ENCODE measurements around the gene SPAG8. TPM values are rescaled to one million over a fixed set of nuclear protein-coding genes. Genes with fewer than 3 reads are reported as not detected.

The SPAG8 gene
- total RNA-seq, 2 experiments from 2014 or later, result 1.2 to 1.4 TPM

GRCh38 chr9:35771943-35772342, 40.1 kb downstream of the SPAG8 start:
- CTCF ChIA-PET, result interaction anchor here (1.3 to 4.5 kb wide), 4 partner anchors 11 to 110 kb away, joined by 3 to 12 read pairs (median 7); no protein-coding TSS in a partner anchor
- Mint-ChIP-seq H3K9me3 (ENCODE audit: low read depth) (no peaks in the 10 kb centered on the region), H3K4me3 (no peak overlapping the region), H3K27ac (no peak overlapping the region), H3K36me3 (no peaks in the 10 kb centered on the region), H3K4me1 (no peaks in the 10 kb centered on the region), H3K27me3 (no peaks in the 10 kb centered on the region)
- ATAC-seq (no peak), DNase-seq (no peak)

GRCh38 chr9:35771534-35771933, 40.5 kb downstream of the SPAG8 start:
- CTCF ChIA-PET, result interaction anchor here (1.3 to 4.5 kb wide), 3 partner anchors 11 to 111 kb away, joined by 3 to 12 read pairs (median 7); no protein-coding TSS in a partner anchor
- no peak for DNase-seq
- Mint-ChIP-seq H3K4me3 (no peak overlapping the region), H3K4me1 (no peaks in the 10 kb centered on the region), H3K9me3 (ENCODE audit: low read depth) (no peaks in the 10 kb centered on the region), H3K27ac (no peak overlapping the region), H3K27me3 (no peaks in the 10 kb centered on the region), H3K36me3 (no peaks in the 10 kb centered on the region)
- ATAC-seq, result no peak

GRCh38 chr9:35771075-35771433, 41.0 kb downstream of the SPAG8 start:
- H3K4me1 Mint-ChIP-seq, result no peaks in the 10 kb centered on the region
- CTCF ChIA-PET, result interaction anchor here (0.9 to 4.5 kb wide), 4 partner anchors 12 to 111 kb away, joined by 3 to 12 read pairs (median 5); no protein-coding TSS in a partner anchor
- ATAC-seq (no peak), DNase-seq (no peak)
- H3K9me3 Mint-ChIP-seq (ENCODE audit: low read depth), result no peaks in the 10 kb centered on the region
- H3K27me3 Mint-ChIP-seq, result no peaks in the 10 kb centered on the region
- H3K27ac Mint-ChIP-seq, result no peak overlapping the region
- no peak overlapping the region for H3K4me3 Mint-ChIP-seq
- H3K36me3 Mint-ChIP-seq, result no peaks in the 10 kb centered on the region

GRCh38 chr9:35769763-35770162, 42.3 kb downstream of the SPAG8 start:
- H3K36me3 Mint-ChIP-seq, result no peaks in the 10 kb centered on the region
- no peaks in the 10 kb centered on the region for H3K27me3 Mint-ChIP-seq
- CTCF ChIA-PET, result interaction anchor here (0.6 to 4.5 kb wide), 2 partner anchors 8 to 112 kb away, joined by 3 to 12 read pairs; no protein-coding TSS in a partner anchor
- ATAC-seq, result no peak
- no peak overlapping the region for H3K27ac Mint-ChIP-seq
- DNase-seq, result no peak
- no peaks in the 10 kb centered on the region for H3K9me3 Mint-ChIP-seq (ENCODE audit: low read depth)
- no peaks in the 10 kb centered on the region for H3K4me1 Mint-ChIP-seq
- H3K4me3 Mint-ChIP-seq, result no peak overlapping the region

GRCh38 chr9:35767458-35767857, 44.6 kb downstream of the SPAG8 start:
- Mint-ChIP-seq H3K27me3 (no peaks in the 10 kb centered on the region), H3K9me3 (ENCODE audit: low read depth) (no peaks in the 10 kb centered on the region), H3K4me3 (no peak overlapping the region), H3K27ac (no peak overlapping the region), H3K36me3 (peaks cover 2% of the 10 kb centered on the region), H3K4me1 (no peaks in the 10 kb centered on the region)
- ATAC-seq (no peak), DNase-seq (no peak)
- CTCF ChIA-PET, result interaction anchor here (0.9 to 1.9 kb wide), 5 partner anchors 9 to 136 kb away, joined by 3 to 5 read pairs (median 4); no protein-coding TSS in a partner anchor

GRCh38 chr9:35766997-35767396, 45.1 kb downstream of the SPAG8 start:
- DNase-seq (no peak), ATAC-seq (no peak)
- Mint-ChIP-seq H3K36me3 (peaks cover 2% of the 10 kb centered on the region), H3K27me3 (no peaks in the 10 kb centered on the region), H3K4me3 (no peak overlapping the region), H3K27ac (no peak overlapping the region), H3K4me1 (no peaks in the 10 kb centered on the region), H3K9me3 (ENCODE audit: low read depth) (no peaks in the 10 kb centered on the region)
- CTCF ChIA-PET, result interaction anchor here (1.3 to 1.6 kb wide), 2 partner anchors 9 to 136 kb away, joined by 3 to 4 read pairs; no protein-coding TSS in a partner anchor

GRCh38 chr9:35763803-35764202, 48.3 kb downstream of the SPAG8 start:
- no peaks in the 10 kb centered on the region for H3K27me3 Mint-ChIP-seq
- H3K4me3 Mint-ChIP-seq, result no peak overlapping the region
- peaks cover 2% of the 10 kb centered on the region for H3K36me3 Mint-ChIP-seq
- H3K27ac Mint-ChIP-seq, result no peak overlapping the region
- CTCF ChIA-PET, result no interaction called here
- H3K4me1 Mint-ChIP-seq, result peaks cover 11% of the 10 kb centered on the region
- no peaks in the 10 kb centered on the region for H3K9me3 Mint-ChIP-seq (ENCODE audit: low read depth)
- DNase-seq, result no peak
- no peak for ATAC-seq

GRCh38 chr9:35763181-35763580, 48.9 kb downstream of the SPAG8 start:
- Mint-ChIP-seq H3K4me3 (no peak overlapping the region), H3K27ac (no peak overlapping the region), H3K27me3 (no peaks in the 10 kb centered on the region), H3K9me3 (ENCODE audit: low read depth) (no peaks in the 10 kb centered on the region), H3K4me1 (peaks cover 16% of the 10 kb centered on the region), H3K36me3 (peaks cover 5% of the 10 kb centered on the region)
- ATAC-seq, result no peak
- DNase-seq, result no peak
- CTCF ChIA-PET, result no interaction called here

- H3K27ac Mint-ChIP-seq, result no peak overlapping the region
Measured at GRCh38 chr9:35760651-35761050, 51.4 kb downstream of the SPAG8 start.

GRCh38 chr9:35759795-35760194, 52.3 kb downstream of the SPAG8 start:
- Mint-ChIP-seq H3K4me3 (no peak overlapping the region), H3K36me3 (peaks cover 6% of the 10 kb centered on the region), H3K9me3 (ENCODE audit: low read depth) (no peaks in the 10 kb centered on the region), H3K27ac (no peak overlapping the region), H3K4me1 (peaks cover 33% of the 10 kb centered on the region), H3K27me3 (no peaks in the 10 kb centered on the region)
- DNase-seq (no peak), ATAC-seq (no peak)
- CTCF ChIA-PET, result interaction anchor here (1.3 to 1.9 kb wide), 3 partner anchors 10 to 101 kb away, joined by 3 to 7 read pairs (median 3); partner anchors contain the start of genes GBA2 and RGP1

More at GRCh38 chr9:35760651-35761050, 51.4 kb downstream of the SPAG8 start:
- CTCF ChIA-PET, result interaction anchor here (1.1 to 1.6 kb wide), 4 partner anchors 25 to 102 kb away, joined by 3 to 7 read pairs (median 4); partner anchors contain the start of gene SPAG8
- H3K4me3 Mint-ChIP-seq, result no peak overlapping the region
- no peak for DNase-seq
- no peaks in the 10 kb centered on the region for H3K27me3 Mint-ChIP-seq
- H3K4me1 Mint-ChIP-seq, result peaks cover 33% of the 10 kb centered on the region
- no peak for ATAC-seq
- H3K36me3 Mint-ChIP-seq, result peaks cover 6% of the 10 kb centered on the region
- H3K9me3 Mint-ChIP-seq (ENCODE audit: low read depth), result no peaks in the 10 kb centered on the region

Other genes starting within 250 kb of the SPAG8 start
- gene TESK1, start 207.0 kb downstream of the SPAG8 start, total RNA-seq, result 10 to 100 TPM; 27.9 to 37.1 TPM
- gene CD72, start 193.8 kb downstream of the SPAG8 start, total RNA-seq, result 10 to 100 TPM; 11.4 to 11.9 TPM
- gene SIT1, start 161.3 kb downstream of the SPAG8 start, total RNA-seq, result 100 to 1,000 TPM; 144 to 155 TPM
- gene RMRP, start 154.2 kb downstream of the SPAG8 start, total RNA-seq, result over 10,000 TPM in 1 of 2 experiments, 1,000 to 10,000 TPM in 1; 6,751 to 13,083 TPM
- gene CCDC107, start 154.0 kb downstream of the SPAG8 start, total RNA-seq, result 10 to 100 TPM; 28.7 to 29.4 TPM
- 10 to 100 TPM; 14.5 to 21.1 TPM for gene ARHGEF39, start 147.1 kb downstream of the SPAG8 start, total RNA-seq
- under 1 TPM; 0.21 to 0.85 TPM for gene CA9, start 138.3 kb downstream of the SPAG8 start, total RNA-seq
- gene TPM2, start 122.3 kb downstream of the SPAG8 start, total RNA-seq, result 10 to 100 TPM in 1 of 2 experiments, 1 to 10 TPM in 1; 6.1 to 12.1 TPM
- 100 to 1,000 TPM; 372 to 374 TPM for gene TLN1, start 80.1 kb downstream of the SPAG8 start, total RNA-seq
- 10 to 100 TPM; 20.5 to 24.7 TPM for gene CREB3, start 79.6 kb downstream of the SPAG8 start, total RNA-seq
- gene GBA2, start 63.0 kb downstream of the SPAG8 start, total RNA-seq, result 10 to 100 TPM; 57.7 to 58.8 TPM
- gene RGP1, start 63.0 kb downstream of the SPAG8 start, total RNA-seq, result 10 to 100 TPM; 21.0 to 23.6 TPM
- not detected for gene MSMP, start 58.0 kb downstream of the SPAG8 start, total RNA-seq
- 10 to 100 TPM; 12.4 to 13.4 TPM for gene NPR2, start 20.7 kb downstream of the SPAG8 start, total RNA-seq
- 10 to 100 TPM; 68.9 to 73.5 TPM for gene HINT2, start 2.8 kb upstream of the SPAG8 start, total RNA-seq
- not detected for gene FAM221B, start 16.5 kb upstream of the SPAG8 start, total RNA-seq
- 1 to 10 TPM; 1.2 to 3.5 TPM for gene TMEM8B, start 17.0 kb upstream of the SPAG8 start, total RNA-seq
- gene OR13J1, start 58.1 kb upstream of the SPAG8 start, total RNA-seq, result not detected
- gene HRCT1, start 93.9 kb upstream of the SPAG8 start, total RNA-seq, result not detected
- gene SPAAR, start 97.2 kb upstream of the SPAG8 start, total RNA-seq, result not detected
- gene OR2S2, start 145.9 kb upstream of the SPAG8 start, total RNA-seq, result not detected
- gene RECK, start 224.7 kb upstream of the SPAG8 start, total RNA-seq, result 1 to 10 TPM; 6.1 to 8.1 TPM

Measured in activated CD8-positive, alpha-beta memory T cell treated with anti-CD3 and anti-CD28 coated beads, Interleukin-2, amount 10 ng/mL, durations not matched to agents 7 days and 5 days (primary cell).